ENCODE results near the gene TSEN34.
"Not testable (repeated sequence)": the region's sequence is repeated elsewhere in the genome, so short reads cannot be mapped to it uniquely, and the experiment has no call there.

The TSEN34 gene

GRCh38 chr19:54216869-54217268 is 25.8 kb downstream of the TSEN34 start:
- TF ChIP-seq ZEB2 (tag by site-specific recombination; IDR thresholded peaks at IDR 0.05) = no peak
- no peak for TF ChIP-seq ZNF404 (tag by site-specific recombination; IDR thresholded peaks at IDR 0.05)
- no peak for TF ChIP-seq WT1 (tag by site-specific recombination; IDR thresholded peaks at IDR 0.05)
- no peak for TF ChIP-seq ZNF169 (tag by site-specific recombination; IDR thresholded peaks at IDR 0.05)
- no peak for TF ChIP-seq YY2 (tag by site-specific recombination; IDR thresholded peaks at IDR 0.05)
- no peak for TF ChIP-seq ZNF292 (tag by site-specific recombination; IDR thresholded peaks at IDR 0.05; ENCODE audit: borderline replicate concordance, low read depth)
- no peak for TF ChIP-seq ZNF629 (tag by site-specific recombination; IDR thresholded peaks at IDR 0.05)
- no peak for TF ChIP-seq ZNF600 (tag by site-specific recombination; IDR thresholded peaks at IDR 0.05)
- no peak for TF ChIP-seq ZSCAN4 (tag by site-specific recombination; IDR thresholded peaks at IDR 0.05)
- TF ChIP-seq ZNF223 (tag by site-specific recombination; IDR thresholded peaks at IDR 0.05) = no peak
- CTCF ChIA-PET = no interaction called here
- H3K4me1 ChIP-seq (ENCODE audit: control insufficient read depth, insufficient read depth, low read length) = no peaks in the 10 kb centered on the region
- POLR2A ChIA-PET = no interaction called here
- no peaks in the 10 kb centered on the region for H3K9me3 ChIP-seq (ENCODE audit: control insufficient read depth, insufficient read depth, low read depth, low read length)
- H3K4me3 ChIP-seq (ENCODE audit: low read depth, low read length) = no peak overlapping the region
- H3K36me3 ChIP-seq (ENCODE audit: control insufficient read depth in 2 of 2, insufficient read depth in 1 of 2, low read length in 2 of 2) = peaks cover 0 to 13% of the 10 kb centered on the region in 2 experiments; a peak in 2 of 3 replicates
- H3K27ac ChIP-seq (ENCODE audit: extremely low read depth, low read depth, low read length) = no peak overlapping the region

GRCh38 chr19:54217517-54218247 is 26.6 kb downstream of the TSEN34 start:
- H3K4me3 ChIP-seq (ENCODE audit: low read depth, low read length); H3K27ac ChIP-seq (ENCODE audit: extremely low read depth, low read depth, low read length); H3K9me3 ChIP-seq (ENCODE audit: control insufficient read depth, insufficient read depth, low read depth, low read length); CTCF ChIA-PET; H3K4me1 ChIP-seq (ENCODE audit: control insufficient read depth, insufficient read depth, low read length): not testable (repeated sequence)
- H3K36me3 ChIP-seq (ENCODE audit: control insufficient read depth in 2 of 2, insufficient read depth in 1 of 2, low read length in 2 of 2) = peaks cover 0 to 13% of the 10 kb centered on the region in 2 experiments; a peak in 2 of 3 replicates
- TF ChIP-seq GLIS1 (tag by site-specific recombination; IDR thresholded peaks at IDR 0.05) = peak; percentile 75
- peak; percentile 66 for TF ChIP-seq ZIC2 (tag by site-specific recombination; IDR thresholded peaks at IDR 0.05)
- TF ChIP-seq ZNF623 (tag by site-specific recombination; IDR thresholded peaks at IDR 0.05) = peak; percentile 26; the same call in 1 of the 2 replicates
- POLR2A ChIA-PET = interaction anchor here (0.6 kb wide), 1 partner anchor 17 kb away, joined by 4 read pairs; the partner anchor contains the start of gene RPS9

GRCh38 chr19:54218259-54218658 is 27.2 kb downstream of the TSEN34 start:
- POLR2A ChIA-PET = interaction anchor here (0.6 kb wide), 1 partner anchor 17 kb away, joined by 4 read pairs; the partner anchor contains the start of gene RPS9
- H3K36me3 ChIP-seq (ENCODE audit: control insufficient read depth in 2 of 2, insufficient read depth in 1 of 2, low read length in 2 of 2) = peaks cover 0 to 13% of the 10 kb centered on the region in 2 experiments; a peak in 2 of 3 replicates
- TF ChIP-seq ZNF2 (tag by site-specific recombination; IDR thresholded peaks at IDR 0.05) (no peak), ZBTB11 (tag by site-specific recombination; conservative IDR thresholded peaks at IDR 0.05; ENCODE audit: low read depth) (no peak), MZF1 (tag by site-specific recombination; IDR thresholded peaks at IDR 0.05; ENCODE audit: borderline replicate concordance) (no peak), ZNF26 (tag by site-specific recombination; IDR thresholded peaks at IDR 0.05) (no peak), TRIM28 (IDR thresholded peaks at IDR 0.05; ENCODE audit: borderline replicate concordance, low read length) (no peak), ZBTB6 (tag by site-specific recombination; IDR thresholded peaks at IDR 0.05) (no peak), ZNF610 (tag by site-specific recombination; IDR thresholded peaks at IDR 0.05; ENCODE audit: borderline replicate concordance) (no peak), HOXD13 (CRISPR knock-in tag; IDR thresholded peaks at IDR 0.05; ENCODE audit: borderline replicate concordance) (no peak), ZNF677 (tag by site-specific recombination; IDR thresholded peaks at IDR 0.05) (no peak), ZNF777 (tag by site-specific recombination; IDR thresholded peaks at IDR 0.05; ENCODE audit: borderline replicate concordance) (no peak)

More at GRCh38 chr19:54218259-54218658, 27.2 kb downstream of the TSEN34 start:
- H3K4me3 ChIP-seq (ENCODE audit: low read depth, low read length) = no peak overlapping the region
- H3K27ac ChIP-seq (ENCODE audit: extremely low read depth, low read depth, low read length) = no peak overlapping the region
- H3K9me3 ChIP-seq (ENCODE audit: control insufficient read depth, insufficient read depth, low read depth, low read length) = no peaks in the 10 kb centered on the region
- no peaks in the 10 kb centered on the region for H3K4me1 ChIP-seq (ENCODE audit: control insufficient read depth, insufficient read depth, low read length)
- CTCF ChIA-PET = no interaction called here

All from HEK293 (cell line).